SK-N-SH (cell line): Measurements from ENCODE around the gene ING1. TPM values are rescaled to one million over a fixed set of nuclear protein-coding genes. Genes with fewer than 3 reads are reported as not detected.

Experiments
- CTCF ChIA-PET: fragments of 300-600, 350-600 bp; formaldehyde crosslinking; extraction: SDS; loops from one replicate; lab custom pipeline; 2021; lab: Yijun Ruan, JAX
- POLR2A ChIA-PET: fragments of 350-600 bp; sonication (Branson Sonifier 250); formaldehyde crosslinking; extraction: SDS; loops from one replicate; lab custom pipeline; 2020; ENCODE audit warnings: antibody characterized with exemption, inconsistent platforms; lab: Yijun Ruan, JAX
- DNase-seq: peaks from one replicate; pipeline ENCODE4 v3.0.0; 2012
- H2AFZ ChIP-seq: fragments of 200-600 bp; sonication (generic); 2 replicates; pipeline ENCODE4 v1.8.1; 2016; ENCODE audit warnings: antibody characterized with exemption, mild to moderate bottlenecking, low read depth
- H3F3A ChIP-seq: fragments of 200-600 bp; sonication (generic); replicated peaks from 2 replicates; pipeline ENCODE3; 2016; ENCODE audit warnings: antibody characterized with exemption, mild to moderate bottlenecking; ENCODE audit not compliant: insufficient read depth
- H3K27ac ChIP-seq, 2 experiments: fragments of 200-500 bp in 1 of 2; fragments of 200-600 bp in 1 of 2; sonication (Bioruptor generic) in 1 of 2; sonication (generic), shearing (Covaris generic) in 1 of 2; 2 replicates each; pipeline versions ENCODE4 v1.5.1 to v1.6.1; 2014 to 2016; ENCODE audit warnings: low read depth in 2 of 2, inconsistent platforms in 1 of 2, low read length in 1 of 2, mild to moderate bottlenecking in 1 of 2, mixed read lengths in 1 of 2
- H3K27me3 ChIP-seq: fragments of 200-600 bp; sonication (generic), shearing (Covaris generic); 2 replicates; pipeline ENCODE4 v1.6.1; 2016; ENCODE audit warnings: mixed run types; ENCODE audit not compliant: insufficient read depth
- H3K36me3 ChIP-seq, 2 experiments: fragments of 200-500 bp in 1 of 2; fragments of 200-600 bp in 1 of 2; sonication (Bioruptor generic) in 1 of 2; sonication (generic) in 1 of 2; replicated peaks in 1 of 2; 2 replicates each; pipeline versions ENCODE3 to v1.5.1; 2014 to 2016; ENCODE audit warnings: low read length in 1 of 2, mild to moderate bottlenecking in 1 of 2; ENCODE audit not compliant: insufficient read depth in 2 of 2, control insufficient read depth in 1 of 2
- H3K4me1 ChIP-seq, 2 experiments: fragments of 200-500 bp in 1 of 2; fragments of 200-600 bp in 1 of 2; sonication (Bioruptor generic) in 1 of 2; sonication (generic), shearing (Covaris generic) in 1 of 2; 2 replicates each; pipeline versions ENCODE4 v1.5.1 to v1.6.1; 2014 to 2016; ENCODE audit warnings: low read depth in 1 of 2, low read length in 1 of 2, mixed run types in 1 of 2; ENCODE audit not compliant: insufficient read depth in 2 of 2, control insufficient read depth in 1 of 2
- H3K4me2 ChIP-seq: fragments of 200-600 bp; sonication (generic), shearing (Covaris generic); 2 replicates; pipeline ENCODE4 v1.6.1; 2017; ENCODE audit warnings: mixed run types
- H3K4me3 ChIP-seq, 2 experiments: fragments of 200-500 bp in 1 of 2; fragments of 200-600 bp in 1 of 2; sonication (Bioruptor generic) in 1 of 2; sonication (generic), shearing (Covaris generic) in 1 of 2; 2 replicates each; pipeline versions ENCODE4 v1.5.1 to v1.8.1; 2014 to 2016; ENCODE audit warnings: low read depth in 2 of 2, inconsistent platforms in 1 of 2, low read length in 1 of 2, mild to moderate bottlenecking in 1 of 2, mixed read lengths in 1 of 2, moderate library complexity in 1 of 2
- H3K79me2 ChIP-seq: fragments of 200-600 bp; sonication (generic); 2 replicates; pipeline ENCODE4 v1.8.1; 2017; ENCODE audit warnings: mild to moderate bottlenecking; ENCODE audit not compliant: insufficient read depth
- H3K9ac ChIP-seq: fragments of 200-600 bp; sonication (generic); 2 replicates; pipeline ENCODE4 v1.6.1; 2017; ENCODE audit warnings: mixed run types
- H3K9me2 ChIP-seq: fragments of 200-600 bp; sonication (generic); 2 replicates; pipeline ENCODE4 v1.6.1; 2017; ENCODE audit warnings: mixed run types
- H3K9me3 ChIP-seq: fragments of 200-600 bp; sonication (generic); 2 replicates; pipeline ENCODE4 v1.6.1; 2017; ENCODE audit warnings: mixed run types, mild to moderate bottlenecking, moderate library complexity
- H4K20me1 ChIP-seq: fragments of 200-600 bp; sonication (generic); 2 replicates; pipeline ENCODE4 v1.6.1; 2017; ENCODE audit warnings: mild to moderate bottlenecking, mixed run types; ENCODE audit not compliant: insufficient read depth
- ELF1 ChIP-seq: IDR thresholded peaks from 2 replicates; pipeline ENCODE4 v1.4.0; 2012
- FOSL2 ChIP-seq: IDR thresholded peaks from 2 replicates; pipeline ENCODE4 v1.4.0; 2012; ENCODE audit warnings: low read depth, mild to moderate bottlenecking, moderate library complexity, borderline replicate concordance
- FOXM1 ChIP-seq: IDR thresholded peaks from 2 replicates; pipeline ENCODE4 v1.4.0; 2012; ENCODE audit warnings: low read depth, mild to moderate bottlenecking
- MEF2A ChIP-seq: IDR thresholded peaks from 2 replicates; pipeline ENCODE4 v1.4.0; 2012; ENCODE audit warnings: low read depth, borderline replicate concordance
- MXI1 ChIP-seq: IDR thresholded peaks from 2 replicates; pipeline ENCODE4 v1.6.1; 2012; ENCODE audit warnings: mild to moderate bottlenecking, low read depth, low read length, improper control_type of control experiment
- NRF1 ChIP-seq: IDR thresholded peaks from 2 replicates; pipeline ENCODE4 v1.6.1; 2012; ENCODE audit warnings: low read depth, mild to moderate bottlenecking, low read length
- RFX5 ChIP-seq: IDR thresholded peaks from 2 replicates; pipeline ENCODE4 v1.6.1; 2012; ENCODE audit warnings: mild to moderate bottlenecking, improper control_type of control experiment, low read length
- TAF1 ChIP-seq: IDR thresholded peaks from 2 replicates; pipeline ENCODE4 v1.6.1; 2012; ENCODE audit warnings: low read depth, mild to moderate bottlenecking, low read length, moderate library complexity, borderline replicate concordance
- YY1 ChIP-seq: IDR thresholded peaks from 2 replicates; pipeline ENCODE4 v1.4.0; 2012; ENCODE audit warnings: low read depth, mild to moderate bottlenecking
- WGBS: methylation state at CpG from one replicate; pipeline ENCODE4 v1.1.6; 2017; ENCODE audit warnings: low lambda C conversion rate; 5-methylcytosine and 5-hydroxymethylcytosine counted together
- polyA plus RNA-seq, 3 experiments: library from polyadenylated mRNA; depleted of rRNA; stranded (reverse); fragments of >200 nt; gene quantifications; 2 replicates each; pipeline ENCODE4 v1.2.3, GENCODE V29; 2012
- TF ChIP-seq, protein P1 (sequence below): IDR thresholded peaks from 2 replicates; pipeline ENCODE4 v1.4.0; 2012; ENCODE audit warnings: low read depth
- TF ChIP-seq, protein P2 (sequence below): fragments of 150-350 bp; IDR thresholded peaks from 2 replicates; pipeline ENCODE4 v1.6.1; 2016; ENCODE audit warnings: mild to moderate bottlenecking, low read depth, low read length
- TF ChIP-seq, protein P3 (sequence below): IDR thresholded peaks from 2 replicates; pipeline ENCODE4 v1.6.1; 2012; ENCODE audit warnings: mild to moderate bottlenecking, low read depth, low read length, moderate library complexity

ING1 gene
- polyA plus RNA-seq, 1 of the 3 experiments (the other 2 are of a cell fraction), result 25.4 TPM

DNA sequence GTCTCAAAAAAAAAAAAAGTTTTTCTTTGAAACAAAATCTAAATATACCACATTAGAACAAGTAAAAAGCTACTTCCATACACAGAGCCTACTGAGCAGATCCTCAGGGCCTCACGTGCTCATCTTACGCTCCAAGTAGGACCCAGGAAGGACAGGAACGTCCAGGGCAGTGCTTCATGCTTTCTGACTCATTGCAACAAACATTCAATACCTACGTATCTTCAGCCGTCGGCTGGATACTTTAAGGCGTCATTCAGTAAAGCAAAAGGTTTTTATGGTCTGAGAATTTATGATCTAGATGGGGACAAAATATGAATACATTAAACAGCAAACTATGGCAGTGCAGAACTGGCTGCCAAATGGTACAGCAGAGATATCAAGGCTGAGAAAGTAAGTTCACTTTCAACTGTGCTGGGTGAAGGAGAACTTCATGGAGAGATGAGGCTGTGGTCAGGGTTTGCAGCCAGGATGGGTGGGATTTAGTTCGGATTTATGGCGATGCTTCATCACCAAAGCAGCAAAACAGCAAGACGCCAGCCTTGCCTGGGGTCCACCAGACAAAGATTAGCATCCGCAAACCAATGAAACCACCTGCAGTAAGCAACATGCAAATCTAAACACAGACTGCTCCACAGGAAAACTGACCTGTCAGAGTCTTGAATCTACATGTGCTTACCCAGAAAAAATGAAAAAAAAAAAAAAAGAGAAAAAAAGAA, 28.0 kb upstream of the ING1 start:
- no peaks in the 10 kb centered on the region for H3K27me3 ChIP-seq
- POLR2A ChIA-PET, result no interaction called here

GRCh38 chr13:110687736-110688135, 25.8 kb upstream of the ING1 start:
- no peak overlapping the region for H3K27ac ChIP-seq
- TF ChIP-seq MXI1 (no peak), FOSL2 (no peak), YY1 (no peak)
- TF ChIP-seq, protein P1, sequence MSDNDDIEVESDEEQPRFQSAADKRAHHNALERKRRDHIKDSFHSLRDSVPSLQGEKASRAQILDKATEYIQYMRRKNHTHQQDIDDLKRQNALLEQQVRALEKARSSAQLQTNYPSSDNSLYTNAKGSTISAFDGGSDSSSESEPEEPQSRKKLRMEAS, result no peak
- TF ChIP-seq, protein P2, sequence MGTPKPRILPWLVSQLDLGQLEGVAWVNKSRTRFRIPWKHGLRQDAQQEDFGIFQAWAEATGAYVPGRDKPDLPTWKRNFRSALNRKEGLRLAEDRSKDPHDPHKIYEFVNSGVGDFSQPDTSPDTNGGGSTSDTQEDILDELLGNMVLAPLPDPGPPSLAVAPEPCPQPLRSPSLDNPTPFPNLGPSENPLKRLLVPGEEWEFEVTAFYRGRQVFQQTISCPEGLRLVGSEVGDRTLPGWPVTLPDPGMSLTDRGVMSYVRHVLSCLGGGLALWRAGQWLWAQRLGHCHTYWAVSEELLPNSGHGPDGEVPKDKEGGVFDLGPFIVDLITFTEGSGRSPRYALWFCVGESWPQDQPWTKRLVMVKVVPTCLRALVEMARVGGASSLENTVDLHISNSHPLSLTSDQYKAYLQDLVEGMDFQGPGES, result no peak
- TF ChIP-seq, all 33 proteins: peak for 0
- no peak overlapping the region for H3K4me2 ChIP-seq
- H3F3A ChIP-seq, result peaks cover 4% of the 10 kb centered on the region
- no peak overlapping the region for H3K4me3 ChIP-seq
- no peaks in the 10 kb centered on the region for H4K20me1 ChIP-seq
- 96% methylated on average over 16 of the region's 16 CpGs for WGBS
- peaks cover 37 to 44% of the 10 kb centered on the region in 2 experiments for H3K36me3 ChIP-seq
- POLR2A ChIA-PET, result no interaction called here
- no peaks in the 10 kb centered on the region for H3K9me2 ChIP-seq
- DNase-seq, result no peak
- no peak overlapping the region for H3K9ac ChIP-seq
- no peaks in the 10 kb centered on the region; the same call in 1 of the 2 replicates for H3K79me2 ChIP-seq
- H3K4me1 ChIP-seq, result no peaks in the 10 kb centered on the region; a peak in 1 of 4 replicates
- H3K9me3 ChIP-seq, result no peaks in the 10 kb centered on the region
- no peaks in the 10 kb centered on the region for H3K27me3 ChIP-seq
- H2AFZ ChIP-seq, result no peak overlapping the region
- CTCF ChIA-PET, result no interaction called here

More for the DNA sequence above, 28.0 kb upstream of the ING1 start:
- H3K4me1 ChIP-seq, result no peaks in the 10 kb centered on the region
- H3F3A ChIP-seq, result peaks cover 4% of the 10 kb centered on the region
- no peaks in the 10 kb centered on the region for H3K9me2 ChIP-seq
- DNase-seq, result no peak
- TF ChIP-seq FOXM1 (no peak), ELF1 (no peak), RFX5 (no peak), TAF1 (no peak), NRF1 (no peak), MEF2A (no peak)
- TF ChIP-seq, protein P3, sequence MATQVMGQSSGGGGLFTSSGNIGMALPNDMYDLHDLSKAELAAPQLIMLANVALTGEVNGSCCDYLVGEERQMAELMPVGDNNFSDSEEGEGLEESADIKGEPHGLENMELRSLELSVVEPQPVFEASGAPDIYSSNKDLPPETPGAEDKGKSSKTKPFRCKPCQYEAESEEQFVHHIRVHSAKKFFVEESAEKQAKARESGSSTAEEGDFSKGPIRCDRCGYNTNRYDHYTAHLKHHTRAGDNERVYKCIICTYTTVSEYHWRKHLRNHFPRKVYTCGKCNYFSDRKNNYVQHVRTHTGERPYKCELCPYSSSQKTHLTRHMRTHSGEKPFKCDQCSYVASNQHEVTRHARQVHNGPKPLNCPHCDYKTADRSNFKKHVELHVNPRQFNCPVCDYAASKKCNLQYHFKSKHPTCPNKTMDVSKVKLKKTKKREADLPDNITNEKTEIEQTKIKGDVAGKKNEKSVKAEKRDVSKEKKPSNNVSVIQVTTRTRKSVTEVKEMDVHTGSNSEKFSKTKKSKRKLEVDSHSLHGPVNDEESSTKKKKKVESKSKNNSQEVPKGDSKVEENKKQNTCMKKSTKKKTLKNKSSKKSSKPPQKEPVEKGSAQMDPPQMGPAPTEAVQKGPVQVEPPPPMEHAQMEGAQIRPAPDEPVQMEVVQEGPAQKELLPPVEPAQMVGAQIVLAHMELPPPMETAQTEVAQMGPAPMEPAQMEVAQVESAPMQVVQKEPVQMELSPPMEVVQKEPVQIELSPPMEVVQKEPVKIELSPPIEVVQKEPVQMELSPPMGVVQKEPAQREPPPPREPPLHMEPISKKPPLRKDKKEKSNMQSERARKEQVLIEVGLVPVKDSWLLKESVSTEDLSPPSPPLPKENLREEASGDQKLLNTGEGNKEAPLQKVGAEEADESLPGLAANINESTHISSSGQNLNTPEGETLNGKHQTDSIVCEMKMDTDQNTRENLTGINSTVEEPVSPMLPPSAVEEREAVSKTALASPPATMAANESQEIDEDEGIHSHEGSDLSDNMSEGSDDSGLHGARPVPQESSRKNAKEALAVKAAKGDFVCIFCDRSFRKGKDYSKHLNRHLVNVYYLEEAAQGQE, result no peak
- H3K4me2 ChIP-seq, result no peak overlapping the region
- WGBS, result 94% methylated on average over 11 of the region's 11 CpGs
- H4K20me1 ChIP-seq, result no peaks in the 10 kb centered on the region
- H3K36me3 ChIP-seq, result peaks cover 42 to 57% of the 10 kb centered on the region in 2 experiments
- CTCF ChIA-PET, result no interaction called here
- H2AFZ ChIP-seq, result no peak overlapping the region
- H3K9ac ChIP-seq, result no peak overlapping the region
- H3K79me2 ChIP-seq, result no peaks in the 10 kb centered on the region; the same call in 1 of the 2 replicates
- H3K27ac ChIP-seq, result no peak overlapping the region
- no peak overlapping the region for H3K4me3 ChIP-seq
- no peaks in the 10 kb centered on the region for H3K9me3 ChIP-seq
